Spleen (tissue), 11 donors: ENCODE results near the gene ARFIP1. TPM values are rescaled to one million over a fixed set of nuclear protein-coding genes. Genes with fewer than 3 reads are reported as not detected.
"Not testable (repeated sequence)": the region's sequence is repeated elsewhere in the genome, so short reads cannot be mapped to it uniquely, and the experiment has no call there.

ENCODE experiments used
- DNase-seq: peaks from one replicate; pipeline ENCODE4 v3.0.0-alpha.2; 2020
- H3K27ac ChIP-seq, 8 donors: fragments of 200-600 bp; sonication (generic) in 7 of 8; 1 replicate in 4 of 8; 2 replicates in 4 of 8; pipeline versions ENCODE4 v1.5.0 to v1.8.0; 2016 to 2021; ENCODE audit warnings: inconsistent platforms in 4 of 8, mild to moderate bottlenecking in 4 of 8, moderate library complexity in 1 of 8
- H3K27me3 ChIP-seq, 7 donors: fragments of 200-600 bp; sonication (generic) in 6 of 7; replicated peaks in 1 of 7; 1 replicate in 4 of 7; 2 replicates in 3 of 7; pipeline versions ENCODE4 v1.5.0 to v1.8.0; 2016 to 2021; ENCODE audit warnings: inconsistent platforms in 3 of 7, mild to moderate bottlenecking in 1 of 7
- H3K36me3 ChIP-seq, 6 donors: fragments of 200-600 bp; sonication (generic) in 5 of 6; 1 replicate in 4 of 6; 2 replicates in 2 of 6; pipeline versions ENCODE4 v1.5.0 to v1.8.0; 2016 to 2021; ENCODE audit warnings: inconsistent platforms in 2 of 6
- H3K4me1 ChIP-seq, 6 donors: fragments of 200-600 bp; sonication (generic) in 5 of 6; 1 replicate in 3 of 6; 2 replicates in 3 of 6; pipeline versions ENCODE4 v1.5.0 to v1.8.0; 2016 to 2021; ENCODE audit warnings: inconsistent platforms in 3 of 6
- H3K4me3 ChIP-seq, 8 donors: fragments of 200-600 bp; sonication (generic) in 7 of 8; 1 replicate in 4 of 8; 2 replicates in 4 of 8; pipeline versions ENCODE4 v1.5.0 to v1.8.0; 2016 to 2021; ENCODE audit warnings: inconsistent platforms in 4 of 8, mild to moderate bottlenecking in 4 of 8, moderate library complexity in 2 of 8
- H3K9me3 ChIP-seq, 8 donors: fragments of 200-600 bp; sonication (generic) in 7 of 8; 1 replicate in 4 of 8; 2 replicates in 4 of 8; pipeline versions ENCODE4 v1.5.0 to v1.8.0; 2016 to 2021; ENCODE audit warnings: inconsistent platforms in 4 of 8
- CTCF ChIP-seq, 11 experiments: fragments of 200-600 bp in 7 of 11; fragments of 450-650 bp in 4 of 11; sonication (generic) in 4 of 11; IDR thresholded peaks in 8 of 11; conservative IDR thresholded peaks in 3 of 11; 1 replicate in 7 of 11; 2 replicates in 4 of 11; pipeline versions ENCODE4 v1.4.0 to v1.8.0; 2016 to 2021; ENCODE audit warnings: antibody characterized with exemption in 11 of 11, inconsistent platforms in 4 of 11, mild to moderate bottlenecking in 1 of 11
- POLR2A ChIP-seq, 3 donors: fragments of 450-650 bp; IDR thresholded peaks; one replicate each; pipeline ENCODE4 v1.5.1; 2017; ENCODE audit warnings: antibody characterized with exemption in 3 of 3, mild to moderate bottlenecking in 1 of 3
- POLR2AphosphoS5 ChIP-seq, 3 donors: sonication (generic); formaldehyde crosslinking; IDR thresholded peaks; one replicate each; pipeline ENCODE4 v1.5.1; 2017; ENCODE audit warnings: antibody characterized with exemption in 3 of 3
- WGBS, 5 donors: extraction: QIAGEN DNeasy Blood & Tissue Kit in 3 of 5; methylation state at CpG; one replicate each; pipeline versions ENCODE4 v1.1.5 to v1.1.7; 2013 to 2018; 5-methylcytosine and 5-hydroxymethylcytosine counted together
- intact Hi-C: fragments of 100-400 bp; cut with DNase I; formaldehyde crosslinking; loops from one replicate; pipeline ENCODE4 v1.15.0; 2023; ENCODE audit warnings: low total_unique reads
- polyA plus RNA-seq, 3 donors: library from polyadenylated mRNA; stranded (reverse); fragments of 200-250 nt; gene quantifications; one replicate each; pipeline ENCODE4 v1.2.1, GENCODE V29; 2013
- total RNA-seq, 7 donors: library from RNA; depleted of rRNA in 3 of 7; stranded (reverse); fragments of >200 nt in 3 of 7; fragmentation: NEBNext Ultra II Directional in 4 of 7; extraction: Animal tissue kit (Norgen Biotek cat#: 25700) in 4 of 7; gene quantifications; one replicate each; pipeline versions ENCODE4 v1.1.0 to v1.2.1, GENCODE V29; 2016 to 2021
- donor health status: healthy with polysubstance abuse.
- donor health status: DM: no; HTN: no; CAD: no; lungs with moderate emphysema.
- donor health status: DM: no; HTN: no; CAD: no.
- donor health status: Bipolar disorder and iron deficiency.
- donor health status: healthy.
- donor health status: DM: no; HTN: no; CAD: no.
- donor health status: DM: yes; HTN: yes; CAD: no.

ARFIP1 gene
- total and polyA plus RNA-seq, 10 donors, result 13.9 to 35.0 (median 26.8) TPM

DNA sequence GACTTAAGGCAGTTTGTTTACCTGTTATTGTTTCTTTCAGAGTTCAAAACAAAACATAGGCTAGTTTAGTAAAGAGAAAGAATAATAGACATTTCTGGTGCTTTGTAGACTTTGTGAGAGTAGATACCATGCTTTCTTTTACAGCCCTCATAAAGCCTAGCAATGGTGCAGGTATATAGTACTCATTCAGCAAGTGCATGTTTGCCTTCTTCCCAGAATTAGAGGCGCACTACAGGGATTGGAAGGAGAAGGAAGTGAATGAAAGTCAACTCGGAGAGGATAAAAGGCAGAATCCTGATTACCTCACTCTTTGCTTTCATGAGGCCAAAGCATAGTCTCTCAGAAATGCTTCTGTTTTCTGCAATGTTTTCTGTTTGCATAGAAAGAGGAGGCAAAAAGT lies 113.2 kb downstream of the ARFIP1 start:
- intact Hi-C loops, result no loop called here
- no peak overlapping the region for H3K27ac ChIP-seq
- 66 to 81% (median 75%) methylated on average over 2 of the region's 2 CpGs for WGBS, 5 donors

GRCh38 chr4:152894673-152895072 lies 114.9 kb downstream of the ARFIP1 start:
- TF ChIP-seq POLR2AphosphoS5 (IDR thresholded peaks at IDR 0.05), result no peak
- no peak for TF ChIP-seq POLR2A (IDR thresholded peaks at IDR 0.05)
- TF ChIP-seq CTCF (IDR thresholded peaks at IDR 0.05 in 8 of 11, conservative IDR thresholded peaks at IDR 0.05 in 3 of 11), result no peak
- H3K9me3 ChIP-seq, result no peaks in the 10 kb centered on the region
- intact Hi-C loops, result no loop called here
- H3K27me3 ChIP-seq, result no peaks in the 10 kb centered on the region
- peaks cover 0 to 12% (median 0%) of the 10 kb centered on the region in 6 donors for H3K4me1 ChIP-seq
- H3K4me3 ChIP-seq, result no peak overlapping the region
- peaks cover 0 to 63% (median 13%) of the 10 kb centered on the region in 6 donors for H3K36me3 ChIP-seq
- DNase-seq, result no peak
- 71 to 91% (median 80%) methylated on average over 1 of the region's 1 CpG for WGBS, 5 donors
- H3K27ac ChIP-seq, result no peak overlapping the region

More for the DNA sequence above, 113.2 kb downstream of the ARFIP1 start:
- H3K4me3 ChIP-seq, result no peak overlapping the region
- no peaks in the 10 kb centered on the region for H3K9me3 ChIP-seq
- no peaks in the 10 kb centered on the region for H3K27me3 ChIP-seq
- peaks cover 0 to 67% (median 20%) of the 10 kb centered on the region in 6 donors for H3K36me3 ChIP-seq
- no peak for TF ChIP-seq POLR2AphosphoS5 (IDR thresholded peaks at IDR 0.05)
- TF ChIP-seq CTCF (IDR thresholded peaks at IDR 0.05 in 8 of 11, conservative IDR thresholded peaks at IDR 0.05 in 3 of 11), result no peak
- TF ChIP-seq POLR2A (IDR thresholded peaks at IDR 0.05), result no peak
- DNase-seq, result no peak
- peaks cover 0 to 12% (median 0%) of the 10 kb centered on the region in 6 donors for H3K4me1 ChIP-seq

DNA sequence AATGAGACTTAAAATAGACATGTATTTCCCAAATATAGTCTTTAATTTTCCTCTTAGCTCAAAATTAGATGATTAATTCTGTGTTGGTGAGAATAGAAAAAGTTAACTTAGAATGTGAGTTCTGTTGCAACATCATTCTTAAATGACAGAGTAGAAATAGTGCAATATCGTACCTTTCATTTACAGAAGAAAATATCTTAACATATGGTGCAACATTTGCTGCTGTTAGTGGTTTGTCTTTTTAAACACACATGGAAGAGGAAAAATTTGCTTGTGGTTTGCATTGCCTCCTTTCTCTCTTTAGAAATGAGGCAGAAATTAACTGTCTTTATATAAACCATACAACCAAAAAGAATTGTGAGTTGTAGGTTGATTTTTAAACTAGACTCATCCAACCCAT lies 117.1 kb downstream of the ARFIP1 start:
- Histone ChIP-seq H3K27ac (no peak overlapping the region), H3K4me3 (no peak overlapping the region), H3K36me3 (peaks cover 0 to 46% (median 8%) of the 10 kb centered on the region in 6 donors), H3K4me1 (peaks cover 0 to 12% (median 0%) of the 10 kb centered on the region in 6 donors), H3K9me3 (no peaks in the 10 kb centered on the region), H3K27me3 (no peaks in the 10 kb centered on the region)
- WGBS, 5 donors, result 33 to 63% (median 48%) methylated on average over 1 of the region's 1 CpG
- TF ChIP-seq CTCF (IDR thresholded peaks at IDR 0.05 in 8 of 11, conservative IDR thresholded peaks at IDR 0.05 in 3 of 11), result no peak
- no peak for TF ChIP-seq POLR2AphosphoS5 (IDR thresholded peaks at IDR 0.05)
- TF ChIP-seq POLR2A (IDR thresholded peaks at IDR 0.05), result no peak
- intact Hi-C loops, result no loop called here
- DNase-seq, result no peak

DNA sequence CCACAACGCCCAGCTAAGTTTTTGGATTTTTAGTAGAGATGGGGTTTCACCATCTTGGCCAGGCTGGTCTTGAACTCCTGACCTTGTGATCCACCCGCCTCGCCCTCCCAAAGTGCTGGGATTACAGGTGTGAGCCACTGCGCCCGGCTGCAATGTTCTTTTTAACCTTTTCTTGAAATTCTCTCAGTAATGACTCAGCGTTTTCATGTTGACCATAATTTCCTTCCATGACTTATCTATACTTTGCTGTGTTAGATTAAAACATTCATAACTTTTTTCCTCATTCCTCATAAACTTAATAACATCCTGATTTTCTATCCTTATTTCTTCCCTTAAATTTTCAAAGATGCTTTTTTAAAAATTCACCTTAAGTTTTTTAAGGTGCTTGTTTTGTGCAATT lies 118.4 kb downstream of the ARFIP1 start:
- Histone ChIP-seq H3K4me1 (peaks cover 0 to 12% (median 0%) of the 10 kb centered on the region in 6 donors), H3K36me3 (peaks cover 0 to 39% (median 4%) of the 10 kb centered on the region in 6 donors)
- DNase-seq, intact Hi-C loops, H3K27ac ChIP-seq, H3K27me3 ChIP-seq, H3K9me3 ChIP-seq, H3K4me3 ChIP-seq: not testable (repeated sequence)
- 59 to 88% (median 75%) methylated on average over 6 of the region's 6 CpGs for WGBS, 5 donors

- Histone ChIP-seq H3K4me3 (no peak overlapping the region), H3K27me3 (no peaks in the 10 kb centered on the region), H3K9me3 (no peaks in the 10 kb centered on the region), H3K27ac (no peak overlapping the region), H3K4me1 (peaks cover 0 to 12% (median 0%) of the 10 kb centered on the region in 6 donors), H3K36me3 (peaks cover 0 to 38% (median 3%) of the 10 kb centered on the region in 6 donors)
- no peak for DNase-seq
- TF ChIP-seq CTCF (IDR thresholded peaks at IDR 0.05 in 8 of 11, conservative IDR thresholded peaks at IDR 0.05 in 3 of 11), result no peak
- no peak for TF ChIP-seq POLR2AphosphoS5 (IDR thresholded peaks at IDR 0.05)
- TF ChIP-seq POLR2A (IDR thresholded peaks at IDR 0.05), result no peak
- intact Hi-C loops, result no loop called here
These were observed 118.9 kb downstream of the ARFIP1 start for GRCh38 chr4:152898606-152899005.
